HG03135 (cell line): Measurements from ENCODE around the gene CCL13.
"Not testable (repeated sequence)": the region's sequence is repeated elsewhere in the genome, so short reads cannot be mapped to it uniquely, and the experiment has no call there.

Source experiments
- ATAC-seq: cut with Tn5 transposase; IDR thresholded peaks from one replicate; pipeline ENCODE4 v1.9.1; 2021; ENCODE audit warnings: mild to moderate bottlenecking, moderate library complexity; ENCODE audit not compliant: unreplicated experiment

CCL13 gene

GRCh38 chr17:34356194-34356593 lies at the start of gene CCL13:
CCL13 (plus strand) TSS chr17:34356480; CDS start chr17:34356527, 47 bp downstream.
- no peak for ATAC-seq

GRCh38 chr17:34307110-34307509 lies 49.2 kb upstream of the CCL13 start:
- ATAC-seq: no peak

- no peak for ATAC-seq
Observed at GRCh38 chr17:34308371-34308770, 47.9 kb upstream of the CCL13 start.

- no peak for ATAC-seq
Observed at GRCh38 chr17:34311291-34311690, 45.0 kb upstream of the CCL13 start.

- no peak for ATAC-seq
Observed at GRCh38 chr17:34312080-34312479, 44.2 kb upstream of the CCL13 start.

- ATAC-seq: no peak
Observed at GRCh38 chr17:34313164-34313563, 43.1 kb upstream of the CCL13 start.

GRCh38 chr17:34314279-34314678 lies 42.0 kb upstream of the CCL13 start:
- no peak for ATAC-seq

- no peak for ATAC-seq
Observed at GRCh38 chr17:34318474-34318873, 37.8 kb upstream of the CCL13 start.

- no peak for ATAC-seq
Observed at GRCh38 chr17:34319039-34319483, 37.2 kb upstream of the CCL13 start, which contains the start of gene CCL8. CCL8 (plus strand) TSS chr17:34319435; CDS start chr17:34319502, 67 bp downstream.

GRCh38 chr17:34321964-34322363 lies 34.3 kb upstream of the CCL13 start:
- no peak for ATAC-seq

GRCh38 chr17:34327580-34327979 lies 28.7 kb upstream of the CCL13 start:
- not testable (repeated sequence) for ATAC-seq

- no peak for ATAC-seq
Observed at GRCh38 chr17:34337701-34338100, 18.6 kb upstream of the CCL13 start.

- ATAC-seq: no peak
Observed at GRCh38 chr17:34339138-34339770, 17.0 kb upstream of the CCL13 start.

GRCh38 chr17:34341916-34342315 lies 14.4 kb upstream of the CCL13 start:
- no peak for ATAC-seq

- ATAC-seq: no peak
Observed at GRCh38 chr17:34347063-34347462, 9.2 kb upstream of the CCL13 start.

GRCh38 chr17:34349751-34350150 lies 6.5 kb upstream of the CCL13 start:
- no peak for ATAC-seq

GRCh38 chr17:34351096-34351495 lies 5.2 kb upstream of the CCL13 start:
- no peak for ATAC-seq

GRCh38 chr17:34352191-34352590 lies 4.1 kb upstream of the CCL13 start:
- no peak for ATAC-seq

- ATAC-seq: no peak
Observed at GRCh38 chr17:34354637-34355036, 1.6 kb upstream of the CCL13 start.

GRCh38 chr17:34357398-34357797 lies 1.1 kb downstream of the CCL13 start:
- no peak for ATAC-seq

- ATAC-seq: no peak
Observed at GRCh38 chr17:34358631-34359030, 2.4 kb downstream of the CCL13 start.

- ATAC-seq: no peak
Observed at GRCh38 chr17:34360601-34361270, 4.5 kb downstream of the CCL13 start.
